ENCODE data around the gene MUC7. TPM values are rescaled to one million over a fixed set of nuclear protein-coding genes. Genes with fewer than 3 reads are reported as not detected.
A peak's percentile ranks its signal among the peaks of the same experiment; 100 is the strongest.
"Not testable (repeated sequence)": the region's sequence is repeated elsewhere in the genome, so short reads cannot be mapped to it uniquely, and the experiment has no call there.

Gene MUC7
- total and polyA plus RNA-seq, 7 donors: not detected

DNA sequence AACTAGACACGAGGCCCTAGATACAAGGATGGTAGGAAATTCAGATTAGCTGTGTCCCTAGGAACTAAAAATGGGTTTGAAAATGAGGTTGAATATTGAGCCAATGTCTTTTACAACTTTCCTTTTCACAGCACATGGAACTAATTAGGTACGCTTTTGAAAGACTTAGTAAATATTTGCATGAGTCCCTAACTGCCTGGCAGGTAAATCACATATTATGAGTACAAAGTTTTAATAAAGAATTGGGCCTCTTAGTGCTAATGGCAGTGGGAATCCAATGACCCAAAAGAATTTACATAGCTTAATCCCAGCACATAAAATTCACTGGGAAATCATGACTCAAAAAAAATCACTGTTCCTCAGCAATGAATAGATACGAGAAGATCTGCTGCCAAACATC lies 16.8 kb downstream of the MUC7 start:
- Histone ChIP-seq H3K27ac (no peak overlapping the region), H3K4me3 (no peak overlapping the region), H3K36me3 (ENCODE audit: insufficient read depth in 1 of 2, low read depth in 1 of 2) (no peaks in the 10 kb centered on the region), H3K27me3 (ENCODE audit: insufficient read depth in 3 of 3, low read length in 2 of 3) (no peaks in the 10 kb centered on the region), H3K4me1 (no peaks in the 10 kb centered on the region), H3K9me3 (no peaks in the 10 kb centered on the region)
- 46 to 64% (median 58%) methylated on average over 3 of the region's 3 CpGs for WGBS, 3 donors
- TF ChIP-seq, protein P1, sequence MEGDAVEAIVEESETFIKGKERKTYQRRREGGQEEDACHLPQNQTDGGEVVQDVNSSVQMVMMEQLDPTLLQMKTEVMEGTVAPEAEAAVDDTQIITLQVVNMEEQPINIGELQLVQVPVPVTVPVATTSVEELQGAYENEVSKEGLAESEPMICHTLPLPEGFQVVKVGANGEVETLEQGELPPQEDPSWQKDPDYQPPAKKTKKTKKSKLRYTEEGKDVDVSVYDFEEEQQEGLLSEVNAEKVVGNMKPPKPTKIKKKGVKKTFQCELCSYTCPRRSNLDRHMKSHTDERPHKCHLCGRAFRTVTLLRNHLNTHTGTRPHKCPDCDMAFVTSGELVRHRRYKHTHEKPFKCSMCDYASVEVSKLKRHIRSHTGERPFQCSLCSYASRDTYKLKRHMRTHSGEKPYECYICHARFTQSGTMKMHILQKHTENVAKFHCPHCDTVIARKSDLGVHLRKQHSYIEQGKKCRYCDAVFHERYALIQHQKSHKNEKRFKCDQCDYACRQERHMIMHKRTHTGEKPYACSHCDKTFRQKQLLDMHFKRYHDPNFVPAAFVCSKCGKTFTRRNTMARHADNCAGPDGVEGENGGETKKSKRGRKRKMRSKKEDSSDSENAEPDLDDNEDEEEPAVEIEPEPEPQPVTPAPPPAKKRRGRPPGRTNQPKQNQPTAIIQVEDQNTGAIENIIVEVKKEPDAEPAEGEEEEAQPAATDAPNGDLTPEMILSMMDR (IDR thresholded peaks at IDR 0.05): no peak
- no peak for ATAC-seq
- intact Hi-C loops (cut with DNase I): no loop called here
- DNase-seq: no peak

DNA sequence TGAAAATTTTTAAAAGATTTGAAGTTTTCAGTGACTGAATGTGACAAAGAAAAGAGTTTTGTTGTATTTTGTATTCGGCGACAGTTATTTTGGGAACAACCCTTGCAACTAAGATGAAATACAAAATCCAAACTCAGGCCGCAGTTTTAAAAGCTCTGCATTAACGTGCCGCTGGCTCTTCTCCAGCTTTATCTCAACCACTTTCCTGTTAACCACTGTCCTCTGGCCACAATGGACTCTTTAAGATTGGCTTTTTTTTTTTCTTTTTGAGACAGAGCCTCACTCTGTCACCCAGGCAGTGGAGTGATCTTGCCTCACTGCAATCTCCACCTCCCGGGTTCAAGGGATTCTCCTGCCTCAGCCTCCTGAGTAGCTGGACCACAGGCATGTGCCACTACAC lies 24.2 kb downstream of the MUC7 start:
- WGBS, 3 donors: 74 to 88% (median 78%) methylated on average over 6 of the region's 6 CpGs
- no peak for ATAC-seq

DNA sequence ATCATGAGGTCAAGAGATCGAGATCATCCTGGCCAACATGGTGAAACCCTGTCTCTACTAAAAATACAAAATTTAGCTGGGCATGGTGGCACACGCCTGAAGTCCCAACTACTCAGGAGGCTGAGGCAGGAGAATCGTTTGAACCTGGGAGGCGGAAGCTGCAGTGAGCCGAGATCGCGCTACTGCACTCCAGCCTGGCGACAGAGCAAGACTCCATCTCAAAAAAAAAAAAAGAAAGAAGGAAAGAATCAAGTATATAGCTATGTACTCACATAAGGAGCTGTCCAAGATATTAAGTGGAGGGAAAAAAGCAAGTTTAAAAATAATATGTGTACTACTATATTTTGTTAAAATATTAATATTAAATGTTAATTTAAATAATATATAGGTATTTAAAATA lies 29.8 kb downstream of the MUC7 start:
- not testable (repeated sequence) for ATAC-seq; H3K36me3 ChIP-seq (ENCODE audit: insufficient read depth in 1 of 2, low read depth in 1 of 2); H3K4me3 ChIP-seq; DNase-seq; H3K27me3 ChIP-seq (ENCODE audit: insufficient read depth in 3 of 3, low read length in 2 of 3); H3K9me3 ChIP-seq; H3K4me1 ChIP-seq; H3K27ac ChIP-seq
- intact Hi-C loops (cut with DNase I): loop anchor here in 1 of 2 donors (10.0 kb wide), 1 partner anchor 807 kb away; no protein-coding TSS in a partner anchor
- WGBS, 3 donors: 76 to 89% (median 78%) methylated on average over 8 of the region's 8 CpGs

More for the DNA sequence above, 24.2 kb downstream of the MUC7 start:
- H3K36me3 ChIP-seq (ENCODE audit: insufficient read depth in 1 of 2, low read depth in 1 of 2): no peaks in the 10 kb centered on the region
- H3K9me3 ChIP-seq: no peaks in the 10 kb centered on the region
- no peak for DNase-seq
- no peak overlapping the region for H3K4me3 ChIP-seq
- no peaks in the 10 kb centered on the region for H3K4me1 ChIP-seq
- TF ChIP-seq, protein P1 (IDR thresholded peaks at IDR 0.05): no peak
- intact Hi-C loops (cut with DNase I): no loop called here
- H3K27ac ChIP-seq: no peak overlapping the region
- H3K27me3 ChIP-seq (ENCODE audit: insufficient read depth in 3 of 3, low read length in 2 of 3): no peaks in the 10 kb centered on the region

DNA sequence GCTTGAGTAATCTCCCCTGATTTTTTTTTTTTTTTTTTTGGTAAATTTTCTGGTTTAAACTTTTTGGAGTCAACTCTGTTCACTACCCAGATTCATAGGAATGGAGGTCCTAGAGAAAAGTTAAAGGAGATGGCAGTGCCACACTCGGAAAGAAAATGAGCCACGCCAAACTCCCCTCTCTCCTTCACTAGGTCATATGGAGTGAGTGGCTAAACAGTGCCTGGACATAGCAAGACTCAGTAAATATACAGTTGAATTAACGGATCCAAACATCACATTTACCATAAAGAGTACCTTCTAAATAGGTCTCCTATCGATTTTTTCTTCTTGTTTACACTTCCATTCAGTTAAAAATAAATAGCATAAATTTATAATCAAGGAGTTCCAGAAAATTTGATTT lies 32.7 kb downstream of the MUC7 start:
- no peak for DNase-seq
- H3K27ac ChIP-seq: no peak overlapping the region
- H3K27me3 ChIP-seq (ENCODE audit: insufficient read depth in 3 of 3, low read length in 2 of 3): no peaks in the 10 kb centered on the region
- no peak for ATAC-seq
- H3K9me3 ChIP-seq: no peaks in the 10 kb centered on the region
- intact Hi-C loops (cut with DNase I): loop anchor here in 1 of 2 donors (10.0 kb wide), 1 partner anchor 810 kb away; no protein-coding TSS in a partner anchor
- no peaks in the 10 kb centered on the region for H3K4me1 ChIP-seq
- TF ChIP-seq, protein P1 (IDR thresholded peaks at IDR 0.05): no peak
- H3K36me3 ChIP-seq (ENCODE audit: insufficient read depth in 1 of 2, low read depth in 1 of 2): no peaks in the 10 kb centered on the region
- no peak overlapping the region for H3K4me3 ChIP-seq
- 42 to 47% (median 45%) methylated on average over 4 of the region's 4 CpGs for WGBS, 3 donors

DNA sequence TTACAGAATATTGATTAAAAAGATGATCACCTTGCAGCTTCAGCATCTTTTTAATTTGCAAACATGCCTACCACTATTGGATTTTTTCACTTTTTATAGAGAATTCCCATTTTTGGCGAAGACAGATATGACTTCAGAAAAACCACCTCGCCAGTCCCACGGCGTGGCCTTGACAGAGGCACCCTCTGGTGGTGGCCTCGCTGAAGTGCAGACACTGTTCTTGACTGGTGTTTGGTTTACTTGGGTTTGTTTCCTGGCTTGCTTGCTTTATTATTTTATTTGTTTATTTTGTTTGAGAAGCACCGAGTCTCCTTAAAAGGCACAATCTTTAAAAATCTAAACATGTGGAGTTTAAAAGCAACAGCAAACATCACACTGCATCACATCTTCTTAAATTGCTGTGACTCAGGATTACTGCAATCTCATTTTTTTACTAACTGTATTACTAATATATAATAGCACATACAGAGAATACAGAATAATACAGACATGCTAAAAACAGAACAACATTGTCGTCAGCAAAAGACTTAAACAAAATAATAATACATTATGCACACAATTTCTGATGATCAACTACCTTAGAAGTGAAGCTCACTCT lies 33.3 kb downstream of the MUC7 start:
- Histone ChIP-seq H3K36me3 (ENCODE audit: insufficient read depth in 1 of 2, low read depth in 1 of 2) (no peaks in the 10 kb centered on the region), H3K4me1 (no peaks in the 10 kb centered on the region), H3K4me3 (no peak overlapping the region), H3K27ac (no peak overlapping the region), H3K9me3 (no peaks in the 10 kb centered on the region), H3K27me3 (ENCODE audit: insufficient read depth in 3 of 3, low read length in 2 of 3) (no peaks in the 10 kb centered on the region)
- 5 to 7% (median 6%) methylated on average over 7 of the region's 7 CpGs for WGBS, 3 donors
- ATAC-seq: peak in 2 of 4 donors; percentile 57 to 58
- TF ChIP-seq, protein P1 (IDR thresholded peaks at IDR 0.05): peak; percentile 66
- peak; percentile 13 to 58 for DNase-seq
- intact Hi-C loops (cut with DNase I): loop anchor here in 1 of 2 donors (10.0 kb wide), 1 partner anchor 810 kb away; no protein-coding TSS in a partner anchor
